ENCODE measurements around the gene ZNF827.

Gene ZNF827, protein sequence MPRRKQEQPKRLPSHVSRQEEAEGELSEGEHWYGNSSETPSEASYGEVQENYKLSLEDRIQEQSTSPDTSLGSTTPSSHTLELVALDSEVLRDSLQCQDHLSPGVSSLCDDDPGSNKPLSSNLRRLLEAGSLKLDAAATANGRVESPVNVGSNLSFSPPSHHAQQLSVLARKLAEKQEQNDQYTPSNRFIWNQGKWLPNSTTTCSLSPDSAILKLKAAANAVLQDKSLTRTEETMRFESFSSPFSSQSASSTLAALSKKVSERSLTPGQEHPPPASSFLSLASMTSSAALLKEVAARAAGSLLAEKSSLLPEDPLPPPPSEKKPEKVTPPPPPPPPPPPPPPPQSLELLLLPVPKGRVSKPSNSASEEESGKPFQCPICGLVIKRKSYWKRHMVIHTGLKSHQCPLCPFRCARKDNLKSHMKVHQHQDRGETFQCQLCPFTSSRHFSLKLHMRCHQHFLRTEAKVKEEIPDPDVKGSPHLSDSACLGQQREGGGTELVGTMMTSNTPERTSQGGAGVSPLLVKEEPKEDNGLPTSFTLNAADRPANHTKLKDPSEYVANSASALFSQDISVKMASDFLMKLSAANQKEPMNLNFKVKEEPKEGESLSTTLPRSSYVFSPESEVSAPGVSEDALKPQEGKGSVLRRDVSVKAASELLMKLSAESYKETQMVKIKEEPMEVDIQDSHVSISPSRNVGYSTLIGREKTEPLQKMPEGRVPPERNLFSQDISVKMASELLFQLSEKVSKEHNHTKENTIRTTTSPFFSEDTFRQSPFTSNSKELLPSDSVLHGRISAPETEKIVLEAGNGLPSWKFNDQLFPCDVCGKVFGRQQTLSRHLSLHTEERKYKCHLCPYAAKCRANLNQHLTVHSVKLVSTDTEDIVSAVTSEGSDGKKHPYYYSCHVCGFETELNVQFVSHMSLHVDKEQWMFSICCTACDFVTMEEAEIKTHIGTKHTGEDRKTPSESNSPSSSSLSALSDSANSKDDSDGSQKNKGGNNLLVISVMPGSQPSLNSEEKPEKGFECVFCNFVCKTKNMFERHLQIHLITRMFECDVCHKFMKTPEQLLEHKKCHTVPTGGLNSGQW

DNA sequence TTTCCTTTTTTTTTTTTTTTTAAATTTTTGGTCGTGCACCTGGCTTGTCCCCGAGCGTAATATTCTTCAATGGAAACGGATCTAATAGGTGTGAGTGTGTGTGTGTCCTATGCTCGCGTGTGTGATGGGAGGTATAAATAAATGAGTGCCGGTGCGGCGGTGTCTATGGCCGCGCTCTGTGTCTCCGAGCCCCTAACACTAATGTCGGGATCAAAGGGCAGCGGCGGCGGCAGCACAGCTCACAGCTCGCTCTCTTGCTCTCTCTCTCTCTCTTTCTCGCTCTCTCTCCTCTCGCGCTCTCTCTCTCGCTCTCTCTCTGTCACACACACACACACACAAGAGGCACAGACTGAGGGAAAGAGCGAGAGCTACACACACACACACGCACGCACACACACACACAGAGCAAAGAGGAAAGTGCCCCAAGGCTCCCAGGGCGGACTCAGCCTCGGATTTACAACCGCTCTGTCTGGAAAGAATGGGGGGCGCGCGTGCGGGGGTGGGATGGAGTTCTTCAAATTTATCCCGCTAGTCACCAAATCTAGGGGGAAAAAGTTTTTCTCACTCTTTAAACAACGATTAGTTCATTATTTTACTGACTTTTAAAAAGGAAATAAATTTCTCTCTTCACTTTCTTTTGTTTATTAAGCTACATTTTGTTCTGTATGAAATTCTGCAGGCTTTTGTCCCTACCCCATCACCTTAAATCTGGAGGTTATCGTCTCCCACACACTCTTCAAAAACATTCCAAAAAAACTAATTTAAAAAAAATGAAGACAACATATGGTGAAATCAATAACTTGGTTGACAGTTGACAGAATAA is at the start of gene ZNF827:
Gene ZNF827, minus strand, starts transcription at position 206 of the 823 bp plus-strand sequence. CDS start 416 bp downstream, outside the sequence.
- TF ChIP-seq, protein P1, sequence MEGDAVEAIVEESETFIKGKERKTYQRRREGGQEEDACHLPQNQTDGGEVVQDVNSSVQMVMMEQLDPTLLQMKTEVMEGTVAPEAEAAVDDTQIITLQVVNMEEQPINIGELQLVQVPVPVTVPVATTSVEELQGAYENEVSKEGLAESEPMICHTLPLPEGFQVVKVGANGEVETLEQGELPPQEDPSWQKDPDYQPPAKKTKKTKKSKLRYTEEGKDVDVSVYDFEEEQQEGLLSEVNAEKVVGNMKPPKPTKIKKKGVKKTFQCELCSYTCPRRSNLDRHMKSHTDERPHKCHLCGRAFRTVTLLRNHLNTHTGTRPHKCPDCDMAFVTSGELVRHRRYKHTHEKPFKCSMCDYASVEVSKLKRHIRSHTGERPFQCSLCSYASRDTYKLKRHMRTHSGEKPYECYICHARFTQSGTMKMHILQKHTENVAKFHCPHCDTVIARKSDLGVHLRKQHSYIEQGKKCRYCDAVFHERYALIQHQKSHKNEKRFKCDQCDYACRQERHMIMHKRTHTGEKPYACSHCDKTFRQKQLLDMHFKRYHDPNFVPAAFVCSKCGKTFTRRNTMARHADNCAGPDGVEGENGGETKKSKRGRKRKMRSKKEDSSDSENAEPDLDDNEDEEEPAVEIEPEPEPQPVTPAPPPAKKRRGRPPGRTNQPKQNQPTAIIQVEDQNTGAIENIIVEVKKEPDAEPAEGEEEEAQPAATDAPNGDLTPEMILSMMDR (IDR thresholded peaks at IDR 0.05; ENCODE audit: low read depth, low read length, poor library complexity, severe bottlenecking) = no peak
- TF ChIP-seq EZH2phosphoT487 (IDR thresholded peaks at IDR 0.05; ENCODE audit: borderline replicate concordance, low read length) = no peak
- Histone ChIP-seq H3K4me2 (ENCODE audit: low read length) (peak within 1 kb of the TSS; percentile 79), H3F3A (ENCODE audit: control insufficient read depth, insufficient read depth) (peaks cover 25% of the 10 kb centered on the region), H3K27ac (ENCODE audit: low read depth, low read length) (peak within 1 kb of the TSS; percentile 96), H3K27me3 (ENCODE audit: control insufficient read depth, low read length) (no peaks in the 10 kb centered on the region), H3K4me1 (ENCODE audit: control insufficient read depth, low read length) (peaks cover 31% of the 10 kb centered on the region), H3K79me2 (ENCODE audit: control insufficient read depth, low read length) (peaks cover 38% of the 10 kb centered on the region), H3K4me3 (ENCODE audit: low read length) (peak within 1 kb of the TSS; percentile 84), H3K9me3 (ENCODE audit: control insufficient read depth, insufficient read depth, low read length) (no peaks in the 10 kb centered on the region), H4K20me1 (ENCODE audit: control insufficient read depth, insufficient read depth, low read depth, low read length) (no peaks in the 10 kb centered on the region), H3K36me3 (ENCODE audit: control insufficient read depth, low read length) (peaks cover 21% of the 10 kb centered on the region), H3K9me2 (replicated peaks; ENCODE audit: control insufficient read depth, low read length) (no peaks in the 10 kb centered on the region)

DNA sequence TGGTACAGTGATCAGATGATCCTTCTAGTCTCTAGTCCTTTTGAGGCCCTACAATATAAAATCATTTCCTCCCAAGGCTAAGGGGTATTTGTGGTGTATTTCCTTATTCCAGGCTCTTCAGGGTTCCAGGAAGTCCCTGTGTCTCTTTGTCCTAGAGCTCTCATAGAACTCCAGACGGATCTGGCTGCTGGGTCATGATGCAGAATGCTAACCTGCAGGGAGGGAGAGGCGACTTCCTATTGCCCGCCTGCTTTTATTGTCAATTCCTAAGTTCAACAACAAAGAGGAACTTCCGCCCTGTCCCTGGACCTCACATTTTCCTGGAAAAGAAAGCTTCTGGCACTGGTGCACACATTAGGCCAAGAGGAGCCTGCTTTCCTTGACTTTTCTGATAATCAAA is 45.9 kb upstream of the ZNF827 start:
- Histone ChIP-seq H3K4me2 (ENCODE audit: low read length) (no peak overlapping the region), H3K36me3 (ENCODE audit: control insufficient read depth, low read length) (no peaks in the 10 kb centered on the region), H3K27ac (ENCODE audit: low read depth, low read length) (no peak overlapping the region), H3K4me3 (ENCODE audit: low read length) (no peak overlapping the region), H3K4me1 (ENCODE audit: control insufficient read depth, low read length) (no peaks in the 10 kb centered on the region), H3K79me2 (ENCODE audit: control insufficient read depth, low read length) (no peaks in the 10 kb centered on the region), H3K9me2 (replicated peaks; ENCODE audit: control insufficient read depth, low read length) (no peaks in the 10 kb centered on the region), H3K9me3 (ENCODE audit: control insufficient read depth, insufficient read depth, low read length) (no peaks in the 10 kb centered on the region), H4K20me1 (ENCODE audit: control insufficient read depth, insufficient read depth, low read depth, low read length) (no peaks in the 10 kb centered on the region), H3K27me3 (ENCODE audit: control insufficient read depth, low read length) (no peaks in the 10 kb centered on the region), H3F3A (ENCODE audit: control insufficient read depth, insufficient read depth) (no peaks in the 10 kb centered on the region)
- TF ChIP-seq EZH2phosphoT487 (IDR thresholded peaks at IDR 0.05; ENCODE audit: borderline replicate concordance, low read length) = no peak
- TF ChIP-seq, protein P1 (IDR thresholded peaks at IDR 0.05; ENCODE audit: low read depth, low read length, poor library complexity, severe bottlenecking) = no peak

DNA sequence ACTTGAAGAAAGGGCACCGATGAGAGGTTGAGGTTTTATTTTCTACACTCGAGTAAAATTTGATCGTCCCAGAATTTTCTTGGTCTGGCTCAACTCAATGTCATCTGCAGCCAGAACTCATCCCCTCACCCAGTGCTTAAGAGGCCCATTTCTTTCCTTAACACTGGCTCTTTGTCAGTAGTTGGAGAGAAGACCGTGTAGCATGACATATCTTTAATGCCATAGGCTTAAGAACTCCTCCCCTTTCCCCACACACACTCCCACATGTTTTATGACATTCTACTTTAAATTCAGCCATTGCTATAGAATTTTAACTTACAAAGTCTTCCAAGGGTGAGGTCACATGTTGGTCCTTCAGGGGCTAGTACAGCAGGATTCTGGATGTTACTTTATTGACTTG is 44.2 kb upstream of the ZNF827 start:
- Histone ChIP-seq H3F3A (ENCODE audit: control insufficient read depth, insufficient read depth) (no peaks in the 10 kb centered on the region), H3K9me2 (replicated peaks; ENCODE audit: control insufficient read depth, low read length) (no peaks in the 10 kb centered on the region), H3K79me2 (ENCODE audit: control insufficient read depth, low read length) (no peaks in the 10 kb centered on the region), H3K36me3 (ENCODE audit: control insufficient read depth, low read length) (no peaks in the 10 kb centered on the region), H3K4me2 (ENCODE audit: low read length) (no peak overlapping the region), H4K20me1 (ENCODE audit: control insufficient read depth, insufficient read depth, low read depth, low read length) (no peaks in the 10 kb centered on the region), H3K27me3 (ENCODE audit: control insufficient read depth, low read length) (no peaks in the 10 kb centered on the region), H3K9me3 (ENCODE audit: control insufficient read depth, insufficient read depth, low read length) (no peaks in the 10 kb centered on the region), H3K4me1 (ENCODE audit: control insufficient read depth, low read length) (no peaks in the 10 kb centered on the region), H3K4me3 (ENCODE audit: low read length) (no peak overlapping the region), H3K27ac (ENCODE audit: low read depth, low read length) (no peak overlapping the region)
- no peak for TF ChIP-seq EZH2phosphoT487 (IDR thresholded peaks at IDR 0.05; ENCODE audit: borderline replicate concordance, low read length)
- TF ChIP-seq, protein P1 (IDR thresholded peaks at IDR 0.05; ENCODE audit: low read depth, low read length, poor library complexity, severe bottlenecking) = no peak
